Fibroblast of skin of scalp (primary cell): ENCODE data around the gene SPEM1.
A peak's percentile ranks its signal among the peaks of the same experiment; 100 is the strongest.

Experiments
- DNase-seq: peaks from one replicate; pipeline ENCODE4 v3.0.0-alpha.2; 2013

Gene SPEM1

GRCh38 chr17:7421186-7421585, 1.1 kb downstream of the SPEM1 start:
- no peak for DNase-seq

DNA sequence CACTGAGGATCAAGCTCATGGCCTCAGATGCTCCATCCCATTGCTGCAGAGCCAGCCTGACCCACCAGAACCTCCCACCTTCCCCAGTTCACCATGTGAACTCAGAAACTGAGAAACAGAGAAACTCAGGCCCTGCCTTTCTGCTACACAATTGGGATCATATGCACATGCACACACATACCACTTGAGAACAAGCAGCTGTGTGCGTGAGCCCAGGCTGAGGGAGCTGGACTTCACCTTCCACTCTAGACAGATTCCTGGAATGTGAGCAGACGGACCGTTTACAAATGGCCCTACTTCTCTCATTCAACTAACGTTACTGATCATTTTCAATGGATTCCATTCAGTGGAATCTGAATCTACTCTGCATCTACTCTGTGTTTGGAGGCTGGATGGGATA, 3.6 kb downstream of the SPEM1 start:
- no peak for DNase-seq

GRCh38 chr17:7425316-7425715, 5.2 kb downstream of the SPEM1 start, which contains the start of gene SPEM2:
SPEM2 (plus strand) TSS chr17:7425616; CDS start chr17:7425689, 73 bp downstream.
- DNase-seq: no peak

DNA sequence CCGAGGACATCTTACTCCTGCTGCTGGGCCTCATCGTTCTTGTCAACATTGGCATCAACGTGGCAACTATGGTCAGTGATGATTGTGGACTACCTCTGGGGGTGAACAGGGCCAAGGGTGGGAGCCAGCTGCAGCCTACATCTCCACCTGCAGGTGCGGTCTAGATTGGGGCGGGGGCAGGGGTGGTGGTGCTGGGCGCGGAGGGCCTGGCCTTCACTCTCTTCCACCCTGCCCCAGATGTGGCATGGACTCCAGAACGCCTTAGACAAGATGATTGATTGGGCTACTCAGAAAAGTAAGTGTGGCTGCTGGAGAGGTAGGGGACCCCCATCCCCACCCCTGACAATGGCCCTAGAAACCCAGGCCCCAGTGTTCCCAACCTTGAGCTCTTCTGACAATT, 5.6 kb downstream of the SPEM1 start:
- DNase-seq: no peak

DNA sequence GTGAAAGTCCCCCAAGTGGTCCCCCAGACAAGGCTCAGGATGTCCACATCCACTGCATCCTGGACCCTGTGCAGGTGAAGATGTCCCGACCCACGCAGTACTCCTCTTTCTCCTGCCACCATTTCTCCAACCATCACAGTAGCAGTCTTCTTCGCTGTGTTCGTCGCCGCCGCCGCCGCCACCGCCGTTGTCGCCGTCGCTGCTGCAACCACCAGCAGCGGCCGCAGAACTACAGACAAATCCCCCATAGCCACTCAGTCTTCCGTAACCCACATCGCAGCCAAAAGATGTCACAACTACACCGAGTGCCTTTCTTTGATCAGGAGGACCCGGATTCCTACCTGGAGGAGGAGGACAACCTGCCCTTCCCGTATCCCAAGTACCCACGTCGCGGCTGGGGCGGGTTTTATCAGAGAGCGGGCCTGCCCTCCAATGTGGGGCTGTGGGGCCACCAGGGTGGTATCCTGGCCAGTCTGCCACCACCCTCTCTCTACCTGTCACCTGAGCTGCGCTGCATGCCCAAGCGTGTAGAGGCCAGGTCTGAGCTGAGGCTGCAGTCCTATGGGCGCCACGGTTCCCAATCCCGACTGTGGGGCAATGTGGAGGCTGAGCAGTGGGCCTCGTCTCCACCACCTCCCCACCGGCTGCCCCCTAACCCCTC, 6.2 kb downstream of the SPEM1 start:
- DNase-seq: no peak

DNA sequence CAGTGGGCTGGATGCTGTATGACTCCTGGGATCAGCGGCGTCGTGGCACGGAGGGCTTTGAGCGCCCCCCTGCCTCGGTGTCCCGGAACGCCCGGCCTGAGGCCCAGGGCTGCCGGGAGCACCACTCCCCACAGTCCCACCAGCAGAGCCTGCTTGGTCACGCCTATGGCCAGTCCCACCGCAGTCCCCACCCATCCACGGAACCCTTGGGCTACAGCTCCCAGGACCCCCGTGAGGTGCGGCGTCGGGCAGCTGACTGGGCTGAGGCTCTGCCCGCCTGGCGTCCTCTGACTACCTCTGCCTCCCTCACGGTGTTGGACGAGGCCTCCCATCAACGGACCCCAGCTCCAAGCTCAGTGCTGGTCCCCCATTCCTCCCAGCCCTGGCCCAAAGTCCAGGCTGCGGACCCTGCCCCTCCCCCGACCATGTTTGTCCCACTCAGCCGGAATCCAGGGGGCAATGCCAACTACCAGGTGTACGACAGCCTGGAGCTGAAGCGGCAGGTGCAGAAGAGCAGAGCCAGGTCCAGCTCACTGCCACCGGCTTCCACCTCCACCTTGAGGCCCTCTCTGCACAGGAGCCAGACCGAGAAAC, 6.9 kb downstream of the SPEM1 start:
- DNase-seq: no peak

GRCh38 chr17:7427549-7427948, 7.4 kb downstream of the SPEM1 start:
- DNase-seq: no peak

DNA sequence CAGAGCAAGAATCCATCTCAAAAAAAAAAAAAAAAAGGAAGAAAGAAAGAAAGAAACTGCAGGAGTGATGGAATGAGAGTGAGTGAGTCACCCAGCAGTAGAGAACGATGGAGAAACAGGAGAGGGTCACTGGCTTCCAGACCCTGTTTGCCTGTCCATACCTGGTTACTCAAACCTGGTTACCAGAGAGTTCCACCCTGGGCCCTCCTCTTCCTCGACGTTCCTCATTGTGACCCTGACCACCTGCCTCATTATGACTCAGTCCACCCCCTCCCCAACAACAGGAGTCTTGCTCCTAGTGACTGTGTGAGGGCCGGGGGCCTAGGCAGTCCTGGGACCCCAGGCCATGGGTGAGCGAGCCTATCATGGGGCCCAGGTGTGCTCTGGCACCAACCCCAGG, 8.4 kb downstream of the SPEM1 start, which contains the start of gene SPEM3:
Gene SPEM3, plus strand, starts transcription at position 301 of the 400 bp plus-strand sequence. Its CDS starts 46 bp downstream, at position 347.
- no peak for DNase-seq

DNA sequence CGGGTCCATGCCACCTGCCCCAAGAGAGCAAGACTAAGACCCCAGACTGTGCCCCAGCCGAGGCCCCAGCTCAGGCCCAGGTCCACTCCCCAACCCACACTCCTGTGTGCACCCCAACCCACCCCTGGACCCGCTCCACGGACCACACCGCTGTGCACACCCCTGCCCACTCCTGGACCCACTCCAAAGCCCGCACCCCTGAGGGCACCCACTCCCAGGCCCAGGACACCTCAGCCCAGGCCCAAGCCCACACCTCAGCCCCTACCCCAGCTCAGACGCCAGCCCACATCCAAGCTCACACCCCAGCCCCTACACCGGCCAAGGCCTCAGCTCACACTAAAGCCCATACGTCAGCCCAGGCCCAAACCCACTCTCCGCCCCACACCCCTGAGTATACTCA, 9.6 kb downstream of the SPEM1 start:
- DNase-seq: no peak

- DNase-seq: no peak
Observed at GRCh38 chr17:7431231-7431630, 11.1 kb downstream of the SPEM1 start.

DNA sequence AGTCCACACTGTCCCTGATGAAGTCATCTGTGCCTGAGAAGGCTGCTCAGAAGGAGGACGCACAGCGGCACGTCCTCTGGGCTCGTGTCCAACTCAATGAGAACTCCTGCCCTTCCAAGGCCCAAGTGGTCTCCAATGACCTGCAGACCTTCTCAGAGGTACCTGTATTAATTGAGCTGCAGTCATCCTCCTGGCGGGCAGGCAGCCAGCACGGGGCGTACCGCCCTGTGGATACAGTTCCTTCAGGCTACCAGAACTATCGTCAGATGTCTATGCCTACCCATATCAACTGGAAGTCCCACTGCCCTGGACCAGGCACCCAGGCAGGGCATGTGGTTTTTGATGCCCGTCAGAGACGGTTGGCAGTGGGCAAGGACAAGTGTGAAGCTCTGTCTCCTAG, 12.2 kb downstream of the SPEM1 start:
- no peak for DNase-seq

- DNase-seq: no peak
Observed at GRCh38 chr17:7435676-7436555, 15.8 kb downstream of the SPEM1 start.

DNA sequence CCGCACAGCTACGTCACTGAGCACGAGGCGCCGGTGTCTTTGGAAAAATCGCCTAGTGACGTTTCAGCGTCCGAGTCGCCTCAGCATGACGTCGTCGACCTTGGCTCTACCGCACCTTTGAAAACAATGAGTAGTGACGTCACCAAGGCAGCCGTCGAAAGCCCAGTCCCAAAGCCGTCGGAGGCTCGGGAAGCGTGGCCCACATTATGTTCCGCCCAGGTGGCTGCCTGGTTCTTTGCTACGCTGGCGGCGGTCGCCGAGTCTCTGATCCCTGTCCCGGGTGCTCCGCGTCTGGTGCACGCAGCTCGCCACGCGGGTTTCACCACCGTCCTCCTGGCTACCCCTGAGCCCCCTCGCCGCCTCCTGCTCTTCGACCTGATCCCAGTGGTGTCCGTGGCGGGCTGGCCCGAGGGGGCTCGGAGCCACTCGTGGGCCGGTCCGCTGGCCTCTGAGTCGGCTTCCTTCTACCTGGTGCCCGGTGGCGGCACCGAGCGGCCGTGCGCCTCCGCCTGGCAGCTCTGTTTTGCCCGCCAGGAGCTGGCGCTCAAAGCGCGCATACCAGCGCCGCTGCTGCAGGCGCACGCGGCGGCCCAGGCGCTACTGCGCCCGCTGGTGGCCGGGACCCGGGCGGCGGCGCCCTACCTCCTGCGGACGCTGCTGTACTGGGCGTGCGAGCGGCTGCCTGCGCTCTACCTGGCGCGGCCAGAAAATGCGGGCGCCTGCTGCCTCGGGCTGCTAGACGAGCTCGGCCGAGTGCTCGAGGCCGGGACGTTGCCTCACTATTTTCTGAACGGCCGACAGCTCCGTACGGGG, 16.6 kb downstream of the SPEM1 start:
- DNase-seq: peak; percentile 77

GRCh38 chr17:7437369-7437863, 17.3 kb downstream of the SPEM1 start:
- no peak for DNase-seq

DNA sequence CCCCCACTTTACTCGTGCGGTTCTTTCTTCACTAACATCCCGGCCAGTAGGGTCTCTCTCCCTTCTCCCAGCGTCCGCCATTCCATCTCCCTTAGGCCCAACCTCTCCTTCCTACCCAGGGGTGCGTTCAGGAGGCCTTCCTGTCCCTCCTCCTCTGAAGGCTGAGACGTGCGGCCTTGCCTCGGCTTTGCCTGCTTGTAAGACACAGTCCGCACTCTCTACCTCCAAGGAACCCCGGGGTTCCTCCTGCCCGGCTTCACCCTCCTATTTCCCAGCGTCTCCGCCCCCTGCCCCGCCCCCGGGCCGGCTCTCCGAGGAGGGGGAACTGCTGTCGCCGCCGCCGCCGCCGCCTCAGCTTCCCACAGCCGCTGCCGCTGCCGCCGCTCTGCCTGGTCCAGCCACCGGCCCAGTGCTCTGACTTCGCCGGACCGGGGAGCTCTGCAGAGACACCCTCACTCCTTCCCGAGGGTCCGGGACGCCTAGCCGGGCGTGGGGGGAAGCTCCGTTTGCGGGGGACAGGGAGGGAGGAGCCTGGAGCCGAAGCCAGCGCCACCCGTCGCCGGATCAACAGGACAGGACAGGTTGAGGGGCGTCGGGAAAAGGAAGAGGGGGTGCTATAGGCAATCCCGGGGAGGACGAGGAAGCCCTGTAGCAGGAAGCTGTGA, 18.0 kb downstream of the SPEM1 start:
- DNase-seq: no peak

DNA sequence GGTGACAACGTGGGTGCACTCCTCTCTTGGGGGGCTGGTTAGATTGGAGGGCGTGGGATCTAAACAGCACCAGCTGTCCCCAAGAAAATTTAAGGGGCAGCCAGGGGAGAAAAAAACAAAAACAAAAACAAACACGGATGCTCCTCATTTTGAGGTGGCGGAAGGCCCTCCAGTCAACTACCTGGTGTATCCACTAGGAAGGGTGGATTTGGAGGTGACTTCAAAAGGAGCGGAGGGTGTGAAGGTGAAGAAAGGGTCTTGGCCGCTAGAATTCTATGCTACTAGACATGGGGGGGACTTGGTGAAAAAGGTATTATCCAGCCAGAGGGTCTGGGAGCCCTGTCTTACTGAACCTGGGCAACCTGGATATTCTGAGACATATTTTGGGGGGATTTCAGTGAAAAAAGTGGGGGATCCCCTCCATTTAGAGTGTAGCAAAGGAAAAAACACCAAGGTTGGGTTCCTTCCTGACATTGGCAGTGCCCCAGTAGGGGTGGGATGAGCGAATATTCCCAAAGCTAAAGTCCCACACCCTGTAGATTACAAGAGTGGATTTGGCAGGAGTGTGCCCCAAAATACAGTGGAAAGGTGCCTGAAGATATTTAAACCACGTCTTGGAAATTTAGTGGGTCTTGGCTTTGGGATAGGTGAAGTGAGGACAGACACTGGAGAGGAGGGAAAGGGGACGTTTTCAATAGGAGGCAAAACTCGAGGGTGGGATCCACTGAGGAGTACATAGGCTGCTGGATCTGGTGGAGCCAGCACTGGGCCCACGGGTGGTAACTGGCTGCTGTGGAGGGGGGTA, 18.7 kb downstream of the SPEM1 start:
- no peak for DNase-seq

- DNase-seq: no peak
Observed at GRCh38 chr17:7439462-7440112, 19.5 kb downstream of the SPEM1 start, which contains the start of gene FGF11. FGF11 (plus strand) TSS chr17:7439512; CDS start chr17:7439621, 109 bp downstream.

DNA sequence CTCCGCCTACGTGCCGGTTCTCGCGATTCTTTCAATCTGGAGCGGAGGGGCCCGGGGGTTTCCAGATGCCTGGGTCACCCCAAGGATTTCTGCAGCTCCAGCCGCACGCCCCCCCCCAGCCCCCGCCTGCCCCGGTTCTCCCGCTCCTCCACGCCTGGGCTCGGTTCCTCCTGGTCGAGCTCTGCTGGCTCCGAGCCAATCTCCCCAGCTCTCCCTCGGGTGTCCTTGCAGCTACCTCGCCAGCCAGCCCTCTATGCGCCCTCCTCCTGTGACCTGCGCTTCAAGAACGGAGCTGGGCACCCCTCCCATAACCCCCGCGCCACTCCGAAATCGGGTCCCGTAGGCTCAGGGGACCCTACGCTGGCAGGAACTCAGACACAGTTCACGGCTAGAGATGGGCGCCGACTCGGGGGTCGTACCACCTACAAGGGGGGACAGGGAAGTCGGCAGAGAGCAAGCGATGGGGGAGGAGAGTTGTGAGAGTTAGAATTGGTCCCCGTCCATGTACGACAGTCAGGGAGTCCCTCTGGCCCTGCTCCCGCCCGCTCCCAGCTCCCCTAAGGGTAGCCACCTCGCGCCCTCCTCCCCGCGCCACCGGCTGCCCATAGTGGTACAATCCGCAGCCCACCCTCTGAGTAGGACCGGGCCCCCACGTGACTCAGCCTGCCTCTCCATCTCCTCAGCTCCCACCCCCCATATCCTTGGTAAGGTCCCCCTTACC, 20.1 kb downstream of the SPEM1 start:
- peak; percentile 43 for DNase-seq

DNA sequence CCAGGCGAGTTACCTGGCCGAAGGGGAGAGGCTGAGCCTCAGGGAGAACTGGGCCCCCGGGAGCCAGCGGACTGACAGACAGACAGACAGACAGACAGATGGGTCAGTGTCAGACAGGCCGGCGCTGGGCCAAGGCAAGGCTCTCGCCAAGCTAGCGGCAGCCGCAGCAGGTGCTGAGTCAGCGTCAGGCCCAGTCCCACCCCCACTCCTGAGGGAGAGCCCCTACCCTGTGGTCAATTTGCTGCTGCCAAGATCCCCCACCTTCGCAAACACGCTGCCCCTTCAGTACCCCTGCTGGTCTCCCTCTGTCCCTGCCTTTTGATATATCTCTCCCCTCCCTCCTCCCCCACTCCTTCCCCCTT, 20.7 kb downstream of the SPEM1 start:
- DNase-seq: peak; percentile 36

GRCh38 chr17:7441266-7441665, 21.1 kb downstream of the SPEM1 start:
- DNase-seq: no peak
